GM21529 (cell line): ENCODE data around the gene TMEM185B.
"Not testable (repeated sequence)": the region's sequence is repeated elsewhere in the genome, so short reads cannot be mapped to it uniquely, and the experiment has no call there.

Experiments
- ATAC-seq: cut with Tn5 transposase; IDR thresholded peaks from one replicate; pipeline ENCODE4 v1.9.1; 2021; ENCODE audit not compliant: unreplicated experiment

TMEM185B gene

DNA sequence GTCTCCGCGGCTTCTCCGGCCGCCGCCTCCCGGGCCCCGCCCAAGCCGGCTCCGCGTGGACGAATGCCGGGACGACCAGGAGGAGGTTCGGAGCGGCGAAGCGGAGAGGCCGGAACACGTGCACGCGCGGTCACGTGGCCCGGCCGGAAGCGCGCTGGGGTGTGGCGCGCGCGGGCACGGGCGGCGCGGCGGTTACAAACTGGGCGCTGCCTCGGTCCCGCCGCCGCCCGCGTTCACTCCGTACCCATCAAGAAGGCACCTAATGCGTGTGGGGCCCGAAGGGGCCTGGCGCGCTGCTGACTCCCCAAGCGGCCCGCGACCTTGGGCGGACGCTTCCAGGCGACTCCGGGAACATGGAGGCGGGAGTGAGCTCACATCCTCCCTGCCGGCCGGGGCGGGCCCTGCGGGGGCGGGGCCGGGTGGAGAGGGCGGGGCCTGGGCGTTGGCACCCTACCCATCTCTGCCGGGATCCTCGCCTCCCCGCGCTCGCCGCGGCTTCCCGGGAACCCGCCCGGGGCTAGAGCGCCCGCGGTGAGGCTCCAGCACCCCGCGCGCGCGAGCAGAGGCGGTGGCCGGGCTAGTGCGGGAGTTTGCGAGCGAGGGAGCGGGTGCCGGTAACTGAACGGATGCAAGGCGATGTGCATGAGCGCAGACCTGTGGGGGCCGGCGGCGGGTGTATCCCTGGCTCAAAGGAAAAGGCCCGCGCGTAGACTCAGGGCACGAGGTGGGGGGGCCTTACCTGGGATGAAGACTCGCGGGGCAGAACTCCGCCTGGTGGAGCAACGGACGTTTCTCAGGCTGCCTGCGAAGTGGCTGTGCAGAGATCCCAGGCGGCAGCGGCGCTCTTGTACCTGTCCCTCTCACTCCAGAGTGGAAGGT is at the start of gene TMEM185B:
Gene TMEM185B (minus strand): TSS at position 367 of the 879 bp plus-strand sequence. CDS start 424 bp downstream, outside the sequence.
- ATAC-seq: peak; percentile 88

GRCh38 chr2:120271711-120272379 is 48.6 kb upstream of the TMEM185B start:
- no peak for ATAC-seq

DNA sequence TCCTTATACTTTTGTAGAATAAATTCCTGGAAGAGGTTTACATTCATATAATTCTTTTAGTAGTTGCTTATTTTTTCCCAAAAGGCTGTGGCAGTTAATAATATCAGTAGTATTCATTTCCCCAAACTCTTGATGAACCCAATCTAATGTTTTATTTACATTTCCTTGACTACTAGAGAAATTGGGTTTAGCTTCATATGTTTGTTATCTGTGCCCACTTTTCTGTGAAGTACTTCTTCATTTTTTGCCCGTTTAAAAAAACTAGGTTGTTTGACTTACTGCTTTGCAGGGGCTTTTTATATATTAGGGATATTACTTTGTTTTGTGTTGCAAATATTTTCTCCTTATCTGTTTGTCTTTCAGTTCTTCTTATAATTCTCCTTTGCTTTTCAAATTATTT is 46.6 kb upstream of the TMEM185B start:
- ATAC-seq: no peak

GRCh38 chr2:120269076-120269744 is 46.0 kb upstream of the TMEM185B start:
- ATAC-seq: no peak

DNA sequence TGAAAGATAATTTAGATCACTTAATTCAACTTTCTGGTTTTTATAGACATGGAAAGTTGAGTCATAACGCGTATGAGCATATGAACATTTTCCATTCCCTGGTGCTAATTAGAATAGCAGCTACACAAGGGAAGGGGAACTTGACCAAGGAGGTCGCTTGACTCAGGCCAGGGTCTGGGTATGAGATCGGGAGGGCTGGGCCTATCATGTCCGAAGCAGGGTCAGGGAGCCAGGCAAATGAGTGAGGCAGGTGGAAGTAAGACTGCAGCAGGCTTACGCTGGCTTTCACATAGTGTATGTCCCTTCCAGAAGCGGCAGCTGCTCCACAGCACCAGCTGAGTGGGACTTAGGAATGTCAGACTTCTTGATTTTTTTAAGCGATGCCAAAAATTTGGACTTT is 44.1 kb upstream of the TMEM185B start:
- no peak for ATAC-seq

GRCh38 chr2:120265006-120265405 is 41.8 kb upstream of the TMEM185B start:
- ATAC-seq: no peak

DNA sequence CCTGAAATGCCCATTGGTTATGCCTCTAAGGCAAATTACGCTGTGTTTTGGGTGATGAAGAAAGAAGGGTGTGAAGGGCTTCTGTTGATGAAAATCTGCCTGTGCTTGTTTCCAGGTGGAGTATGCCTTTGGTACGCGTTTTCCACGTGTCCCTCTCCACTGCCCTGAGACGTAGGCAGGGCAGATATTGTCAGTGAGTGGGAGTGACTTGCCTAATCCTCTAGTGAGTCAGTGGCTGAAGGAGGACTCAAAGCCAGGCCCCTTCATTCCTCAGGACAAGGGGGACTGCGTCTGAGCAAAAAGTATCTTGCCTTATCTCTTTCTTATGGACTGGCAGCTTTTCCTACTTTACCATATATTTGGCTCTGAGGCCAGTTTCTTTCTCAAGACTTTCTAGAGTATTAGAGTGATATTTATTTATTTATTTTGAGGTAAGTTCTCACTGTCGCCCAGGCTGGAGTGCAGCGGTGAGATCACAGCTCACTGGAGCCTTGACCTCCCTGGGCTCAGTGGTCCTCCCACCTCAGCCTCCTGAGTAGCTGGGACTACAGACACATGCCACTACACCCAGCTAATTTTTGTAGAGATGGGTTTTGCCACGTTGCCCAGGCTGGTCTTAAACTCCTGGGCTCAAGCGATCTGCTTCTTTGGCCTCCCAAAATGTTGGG is 39.7 kb upstream of the TMEM185B start:
- ATAC-seq: no peak

DNA sequence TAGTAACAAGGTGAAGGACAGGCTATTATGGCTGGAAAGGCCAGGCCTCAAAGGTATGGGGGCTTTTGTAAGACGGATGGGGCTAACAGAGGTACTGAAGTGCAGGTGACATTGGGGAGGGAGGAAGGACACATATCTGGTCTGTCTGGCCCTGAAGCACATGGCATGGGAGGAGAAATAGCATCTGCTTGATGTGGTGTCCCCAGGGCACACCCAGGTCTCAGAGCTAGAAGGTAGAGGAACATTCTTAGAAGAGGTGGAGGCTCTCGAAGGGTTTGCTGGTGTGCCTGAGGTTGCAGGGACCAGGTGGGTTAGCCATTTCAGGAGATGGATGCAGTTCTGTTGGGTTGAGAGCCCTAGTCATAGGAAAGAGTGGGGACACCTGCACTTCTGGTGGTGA is 39.0 kb upstream of the TMEM185B start:
- no peak for ATAC-seq

DNA sequence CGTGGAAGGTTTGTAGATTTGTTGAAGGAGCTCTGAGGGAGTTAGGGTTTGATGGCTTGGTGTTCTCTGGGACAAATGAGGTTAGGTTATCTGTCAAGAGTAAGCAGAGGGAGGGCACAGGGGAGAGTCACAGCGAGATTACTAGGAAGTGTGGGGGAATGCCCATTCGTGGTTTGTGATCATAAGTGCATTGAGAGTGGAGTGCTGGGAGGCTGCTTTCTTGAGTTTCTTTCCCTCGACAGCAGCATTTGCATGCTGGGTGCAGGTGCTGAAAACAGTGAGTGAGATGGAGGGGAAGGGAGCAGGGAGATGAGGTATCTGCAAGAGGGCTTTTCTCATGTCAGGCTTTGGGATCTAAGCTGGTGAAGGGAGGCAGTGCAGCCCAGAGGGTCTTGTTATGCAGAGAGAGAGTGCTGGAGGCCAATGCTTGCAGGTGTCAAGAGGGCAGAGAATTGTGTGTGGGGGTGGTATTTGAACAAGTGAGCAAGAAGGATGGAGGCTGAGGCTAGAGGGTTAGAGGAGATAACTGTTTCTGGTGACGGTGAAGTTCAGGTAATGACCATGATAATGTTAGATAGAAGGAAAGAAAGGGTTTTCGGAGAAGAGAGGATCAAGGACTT is 38.3 kb upstream of the TMEM185B start:
- peak; percentile 97 for ATAC-seq

DNA sequence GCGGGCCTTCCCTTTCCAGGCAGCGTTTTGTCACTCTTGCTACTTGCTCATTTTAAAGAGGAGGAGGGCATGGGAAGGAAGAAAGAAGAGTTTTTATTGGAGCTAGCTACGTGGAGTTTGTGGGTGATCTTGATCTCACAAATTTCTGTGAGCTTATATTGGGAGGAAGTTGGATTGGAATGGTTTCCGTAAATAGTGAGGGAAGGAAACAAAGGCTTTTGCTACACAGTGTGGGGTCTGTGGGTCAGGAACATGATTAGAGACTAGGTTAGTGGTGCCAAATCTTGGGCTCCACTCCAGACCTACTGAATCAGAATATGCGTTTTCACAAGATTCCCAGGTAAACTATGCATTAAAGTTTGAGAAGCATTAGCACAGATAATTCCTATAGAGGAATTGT is 37.5 kb upstream of the TMEM185B start:
- no peak for ATAC-seq

DNA sequence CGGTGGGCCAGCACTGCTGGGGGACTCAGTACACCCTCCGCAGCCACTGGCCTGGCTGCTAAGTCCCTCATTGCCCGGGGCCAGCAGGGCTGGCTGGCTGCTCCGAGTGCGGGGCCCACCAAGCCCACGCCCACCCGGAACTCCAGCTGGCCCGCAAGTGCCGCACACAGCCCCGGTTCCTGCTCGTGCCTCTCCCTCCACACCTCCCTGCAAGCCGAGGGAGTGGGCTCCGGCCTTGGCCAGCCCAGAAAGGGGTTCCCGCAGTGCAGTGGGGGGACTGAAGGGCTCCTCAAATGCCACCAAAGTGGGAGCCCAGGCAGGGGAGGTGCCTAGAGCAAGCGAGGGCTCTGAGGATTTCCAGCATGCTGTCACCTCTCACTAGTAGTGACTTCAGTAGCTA is 36.7 kb upstream of the TMEM185B start:
- not testable (repeated sequence) for ATAC-seq

DNA sequence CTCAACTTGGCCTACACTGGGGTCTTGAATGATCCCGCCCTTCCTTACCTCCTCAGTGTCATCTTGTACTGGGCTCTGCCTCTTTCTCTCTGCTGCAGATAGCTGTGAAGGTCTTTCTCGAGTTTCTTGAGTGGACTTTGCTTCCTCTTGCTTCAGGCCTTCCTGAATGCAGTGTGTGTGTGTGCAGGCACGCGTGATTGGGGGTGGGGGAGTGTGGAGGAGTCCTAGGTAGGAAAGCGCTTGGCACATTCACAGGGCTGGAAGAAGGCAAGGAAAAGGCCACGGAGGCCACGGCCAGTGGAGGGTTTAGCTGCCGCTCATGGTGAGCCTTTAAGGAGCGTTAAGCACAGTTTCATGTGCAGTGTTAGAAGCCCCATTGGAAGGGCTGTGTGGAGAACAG is 35.0 kb upstream of the TMEM185B start:
- ATAC-seq: no peak

- no peak for ATAC-seq
Observed at GRCh38 chr2:120257522-120257921, 34.3 kb upstream of the TMEM185B start.

DNA sequence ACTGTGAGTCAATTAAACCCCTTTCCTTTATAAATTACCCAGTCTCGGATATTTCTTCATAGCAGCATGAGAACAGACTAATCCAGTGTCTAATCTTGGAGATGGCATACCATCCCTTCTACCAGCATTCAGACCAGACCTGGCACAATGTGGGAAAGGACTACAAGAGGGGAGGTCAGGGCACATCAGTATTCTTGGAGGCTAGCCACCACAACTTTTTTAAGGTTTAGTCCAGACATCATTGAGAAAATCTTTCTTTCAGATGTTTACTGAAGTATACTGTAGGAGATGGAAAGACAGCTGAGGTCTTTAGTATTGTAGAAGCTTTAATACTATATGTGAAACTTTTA is 33.4 kb upstream of the TMEM185B start:
- ATAC-seq: no peak

DNA sequence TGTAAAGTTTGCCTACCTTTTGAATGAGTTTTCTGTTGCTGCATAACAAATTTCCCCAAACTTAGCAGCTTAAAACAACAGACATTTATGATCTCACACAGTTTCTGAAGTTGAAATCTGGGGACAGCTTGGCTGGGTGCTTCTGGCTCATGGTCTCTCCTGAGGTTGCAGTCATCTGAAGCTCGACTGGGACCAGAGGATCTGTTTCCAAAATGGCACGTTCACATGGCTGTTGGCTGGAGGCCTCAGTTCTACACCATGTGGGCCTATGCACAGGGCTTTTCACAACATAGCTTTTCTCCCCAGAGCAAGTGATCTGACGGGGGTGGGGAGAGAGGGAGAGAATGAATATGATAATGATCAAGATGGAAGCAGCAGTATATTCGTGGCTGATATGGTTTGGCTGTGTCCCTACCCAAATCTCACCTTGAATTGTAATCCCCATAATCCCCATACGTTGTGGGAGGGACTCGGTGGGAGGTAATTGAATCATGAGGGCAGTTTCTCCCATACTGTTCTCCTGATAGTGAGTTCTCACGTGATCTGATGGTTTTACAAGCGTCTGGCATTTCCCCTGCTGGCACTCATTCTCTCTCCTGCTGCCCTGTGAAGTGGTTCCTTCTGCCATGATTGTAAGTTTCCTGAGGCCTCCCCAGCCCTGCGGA is 32.9 kb upstream of the TMEM185B start:
- no peak for ATAC-seq

DNA sequence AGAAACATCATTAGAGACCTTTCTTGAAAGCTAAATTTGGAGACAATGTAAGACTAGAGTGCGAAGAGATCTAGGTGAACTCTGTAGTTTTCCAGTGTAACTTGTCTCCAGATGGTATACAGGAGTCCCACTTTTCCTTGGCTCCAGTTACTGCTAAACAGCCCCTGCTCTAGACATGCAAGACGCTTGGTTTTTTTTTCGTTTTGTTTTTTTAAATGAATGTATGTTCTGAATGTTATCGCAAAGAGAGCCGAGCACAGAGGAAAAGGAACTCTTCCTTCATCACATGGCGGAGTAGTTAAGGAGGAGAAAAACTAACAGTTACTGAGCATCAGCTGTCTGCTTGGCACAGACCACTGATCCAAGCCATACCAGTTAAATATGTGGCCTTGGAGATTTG is 31.9 kb upstream of the TMEM185B start:
- ATAC-seq: no peak

DNA sequence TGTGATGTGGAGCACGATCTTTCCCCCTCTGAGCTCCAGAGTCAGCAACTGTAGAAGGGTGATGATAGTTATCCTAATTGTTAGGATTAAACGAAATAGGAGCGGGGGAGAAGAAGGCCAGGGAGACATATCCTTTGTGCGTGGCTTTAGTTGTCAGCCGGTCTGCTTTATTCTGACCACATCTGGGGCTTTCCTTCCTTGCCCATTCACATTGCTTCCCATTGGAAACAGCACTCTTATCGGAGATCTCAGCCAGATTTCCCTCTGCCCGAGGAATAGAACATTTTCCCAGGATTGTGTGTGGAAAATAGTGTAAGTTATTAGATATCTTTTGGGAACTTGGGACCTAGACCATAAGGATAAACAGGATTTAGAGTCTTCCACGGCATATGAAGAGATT is 31.0 kb upstream of the TMEM185B start:
- ATAC-seq: no peak

DNA sequence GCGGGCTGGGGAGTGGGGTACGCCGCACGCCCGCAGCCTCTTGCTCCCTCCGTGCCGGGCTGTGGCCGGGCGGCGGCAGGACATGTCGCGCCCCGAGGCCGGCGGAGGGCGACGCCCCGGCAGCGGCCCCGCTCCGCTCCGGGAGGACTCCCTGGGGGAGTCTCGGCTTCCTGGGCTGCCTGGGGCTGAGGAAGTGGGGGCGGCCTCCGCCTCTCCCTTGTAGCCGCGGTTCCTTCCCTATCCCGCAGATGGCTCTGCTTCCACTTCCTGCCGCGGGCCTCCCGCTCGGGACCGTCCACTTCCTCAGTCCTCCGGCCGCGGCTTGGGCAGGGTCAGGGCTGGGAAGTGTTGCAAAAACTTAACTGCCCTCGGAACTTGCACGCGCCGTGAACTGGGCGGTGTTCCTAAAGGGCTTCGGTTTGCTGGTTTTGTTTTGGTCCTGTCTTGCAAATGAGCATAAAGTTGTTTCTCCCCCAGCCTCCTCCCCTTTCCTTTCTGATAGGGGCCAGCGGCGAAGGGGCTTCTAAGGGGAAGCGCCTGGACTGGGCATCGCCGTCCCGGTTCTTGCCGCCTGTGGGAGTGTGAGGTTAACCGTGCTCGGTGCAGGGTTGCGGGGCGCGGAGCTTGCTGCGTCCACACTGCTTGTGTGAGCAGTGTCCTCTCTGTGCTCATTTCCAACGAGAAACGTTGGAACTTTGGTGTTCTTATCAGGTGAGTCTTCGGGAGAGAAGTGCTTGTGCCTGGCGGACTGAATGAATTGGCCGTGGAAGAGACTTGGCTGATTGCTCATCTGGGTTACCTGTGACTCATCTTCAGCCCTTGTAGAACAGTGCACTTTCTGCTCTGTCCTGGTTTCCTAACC is 30.1 kb upstream of the TMEM185B start:
- peak; percentile 37 for ATAC-seq

DNA sequence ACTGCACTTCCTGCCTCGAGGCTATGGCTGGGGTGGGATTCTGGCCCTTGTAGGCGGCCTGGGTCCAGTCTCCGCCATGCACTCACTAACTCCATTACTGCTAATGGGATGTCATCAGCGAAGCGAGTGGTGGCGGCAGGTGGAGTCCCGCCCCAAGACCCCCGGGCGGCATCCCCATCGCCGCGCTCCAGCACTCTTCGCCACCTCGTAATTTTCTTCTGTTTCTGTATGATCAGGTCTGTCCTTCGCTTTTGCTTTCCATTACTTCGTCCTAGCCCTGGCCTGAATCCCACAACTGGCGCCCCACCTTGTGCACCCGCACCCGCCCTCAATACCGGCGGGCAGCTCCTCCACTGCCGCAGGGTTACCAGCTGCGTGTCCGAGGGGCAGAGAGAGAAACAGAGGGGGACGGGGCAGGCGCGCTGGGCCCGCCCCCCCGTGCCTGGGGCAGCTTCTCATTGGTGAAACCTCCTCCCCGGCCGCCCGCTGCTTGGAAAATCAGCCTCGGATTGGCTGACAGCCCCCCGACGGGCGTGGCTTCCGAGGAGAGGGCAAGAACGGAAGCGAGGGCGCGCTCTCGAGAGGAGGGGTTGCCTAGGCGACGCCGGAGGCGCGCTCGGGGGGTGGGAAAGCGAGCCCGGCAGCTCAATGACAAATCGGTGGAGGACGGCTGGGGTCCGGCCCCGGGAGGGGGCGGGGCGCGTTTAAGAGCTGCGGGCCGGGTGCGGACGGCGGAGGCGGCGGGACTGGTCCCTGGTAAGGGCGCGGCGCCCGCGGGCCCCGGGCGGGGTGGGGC is 29.2 kb upstream of the TMEM185B start, which contains the start of gene RALB:
Gene RALB (plus strand): TSS at position 628 of the 796 bp plus-strand sequence. CDS start 25,813 bp downstream, outside the sequence.
- ATAC-seq: peak; percentile 91
